Mesenchymal stem cell (in vitro differentiated cells and primary cell): ENCODE measurements around the gene TINAGL1.

Experiments
- DNase-seq: peaks from one replicate; pipeline ENCODE4 v3.0.0-alpha.2; 2013
- H2AFZ ChIP-seq: one replicate; pipeline ENCODE4 v1.6.1; 2013; ENCODE audit warnings: low read depth, mild to moderate bottlenecking, control low read depth, inconsistent platforms, low read length, moderate library complexity
- H2AK5ac ChIP-seq: 2 replicates; pipeline ENCODE4 v1.6.1; 2013; ENCODE audit warnings: low read length, moderate library complexity, mild to moderate bottlenecking, inconsistent platforms; ENCODE audit not compliant: severe bottlenecking
- H2BK120ac ChIP-seq: one replicate; pipeline ENCODE4 v1.6.1; 2013; ENCODE audit warnings: low read depth, mild to moderate bottlenecking, inconsistent platforms, low read length, moderate library complexity
- H2BK12ac ChIP-seq, 2 experiments: one replicate each; pipeline ENCODE4 v1.6.1; 2013; ENCODE audit warnings: inconsistent platforms in 2 of 2, low read length in 2 of 2, mild to moderate bottlenecking in 2 of 2, moderate library complexity in 2 of 2, control low read depth in 1 of 2
- H2BK15ac ChIP-seq: one replicate; pipeline ENCODE4 v1.6.1; 2013; ENCODE audit warnings: mild to moderate bottlenecking, low read depth, inconsistent platforms; ENCODE audit not compliant: poor library complexity, severe bottlenecking
- H2BK5ac ChIP-seq: 2 replicates; pipeline ENCODE4 v1.6.1; 2013; ENCODE audit warnings: low read depth, mild to moderate bottlenecking, low read length, control low read depth, inconsistent platforms; ENCODE audit not compliant: poor library complexity, severe bottlenecking
- H3K14ac ChIP-seq, 2 experiments: one replicate each; pipeline ENCODE4 v1.6.1; 2013; ENCODE audit warnings: inconsistent platforms in 2 of 2, low read length in 2 of 2, control low read depth in 1 of 2, mild to moderate bottlenecking in 1 of 2, moderate library complexity in 1 of 2
- H3K18ac ChIP-seq, 2 experiments: one replicate each; pipeline ENCODE4 v1.6.1; 2013; ENCODE audit warnings: inconsistent platforms in 2 of 2, low read length in 2 of 2, control low read depth in 1 of 2, low read depth in 1 of 2, mild to moderate bottlenecking in 1 of 2
- H3K23ac ChIP-seq, 2 experiments: one replicate each; pipeline ENCODE4 v1.6.1; 2013; ENCODE audit warnings: inconsistent platforms in 2 of 2, low read length in 2 of 2, mild to moderate bottlenecking in 2 of 2, moderate library complexity in 2 of 2, control low read depth in 1 of 2
- H3K27ac ChIP-seq: 2 replicates; pipeline ENCODE4 v1.5.1; 2013; ENCODE audit warnings: mild to moderate bottlenecking, moderate library complexity, low read length, control low read depth, inconsistent platforms; ENCODE audit not compliant: poor library complexity, severe bottlenecking
- H3K27me3 ChIP-seq, 2 experiments: 2 replicates each; pipeline versions ENCODE4 v1.6.1 to v1.7.0; 2013; ENCODE audit warnings: low read length in 2 of 2, mild to moderate bottlenecking in 2 of 2, moderate library complexity in 2 of 2, control low read depth in 1 of 2, inconsistent platforms in 1 of 2; ENCODE audit not compliant: control insufficient read depth in 1 of 2, insufficient read depth in 1 of 2
- H3K36me3 ChIP-seq, 2 experiments: 2 replicates each; pipeline versions ENCODE4 v1.6.1 to v1.7.0; 2013; ENCODE audit warnings: low read length in 2 of 2, control low read depth in 1 of 2, inconsistent platforms in 1 of 2, low read depth in 1 of 2, mild to moderate bottlenecking in 1 of 2; ENCODE audit not compliant: insufficient read depth in 2 of 2, control insufficient read depth in 1 of 2
- H3K4ac ChIP-seq, 2 experiments: one replicate each; pipeline ENCODE4 v1.6.1; 2013; ENCODE audit warnings: inconsistent platforms in 2 of 2, low read length in 2 of 2, mild to moderate bottlenecking in 2 of 2, moderate library complexity in 2 of 2, control low read depth in 1 of 2, low read depth in 1 of 2
- H3K4me1 ChIP-seq: 2 replicates; pipeline ENCODE4 v1.6.1; 2013; ENCODE audit warnings: low read depth, low read length, control low read depth; ENCODE audit not compliant: control insufficient read depth, insufficient read depth
- H3K4me2 ChIP-seq: 2 replicates; pipeline ENCODE4 v1.6.1; 2013; ENCODE audit warnings: low read length, mild to moderate bottlenecking, inconsistent platforms; ENCODE audit not compliant: poor library complexity, severe bottlenecking
- H3K4me3 ChIP-seq, 2 experiments: 2 replicates each; pipeline versions ENCODE4 v1.5.1 to v1.7.0; 2013; ENCODE audit warnings: low read length in 2 of 2, mild to moderate bottlenecking in 2 of 2, control low read depth in 1 of 2, low read depth in 1 of 2; ENCODE audit not compliant: insufficient read depth in 1 of 2
- H3K79me1 ChIP-seq: replicated peaks from 2 replicates; pipeline ENCODE4 v1.6.1; 2013; ENCODE audit warnings: mild to moderate bottlenecking, control low read depth, low read length, inconsistent platforms; ENCODE audit not compliant: poor library complexity, severe bottlenecking
- H3K9ac ChIP-seq: 2 replicates; pipeline ENCODE4 v1.7.0; 2013; ENCODE audit warnings: mild to moderate bottlenecking, low read length, moderate library complexity
- H3K9me3 ChIP-seq: 2 replicates; pipeline ENCODE4 v1.7.0; 2013; ENCODE audit warnings: mild to moderate bottlenecking, low read length; ENCODE audit not compliant: control insufficient read depth
- H4K8ac ChIP-seq: one replicate; pipeline ENCODE4 v1.6.1; 2013; ENCODE audit warnings: inconsistent platforms, mild to moderate bottlenecking, low read length, moderate library complexity
- H4K91ac ChIP-seq: one replicate; pipeline ENCODE4 v1.6.1; 2013; ENCODE audit warnings: mild to moderate bottlenecking, low read length, inconsistent platforms
- WGBS: methylation state at CpG from one replicate; pipeline ENCODE4 v1.1.7; 2013; ENCODE audit warnings: mixed read lengths; 5-methylcytosine and 5-hydroxymethylcytosine counted together

Gene TINAGL1

DNA sequence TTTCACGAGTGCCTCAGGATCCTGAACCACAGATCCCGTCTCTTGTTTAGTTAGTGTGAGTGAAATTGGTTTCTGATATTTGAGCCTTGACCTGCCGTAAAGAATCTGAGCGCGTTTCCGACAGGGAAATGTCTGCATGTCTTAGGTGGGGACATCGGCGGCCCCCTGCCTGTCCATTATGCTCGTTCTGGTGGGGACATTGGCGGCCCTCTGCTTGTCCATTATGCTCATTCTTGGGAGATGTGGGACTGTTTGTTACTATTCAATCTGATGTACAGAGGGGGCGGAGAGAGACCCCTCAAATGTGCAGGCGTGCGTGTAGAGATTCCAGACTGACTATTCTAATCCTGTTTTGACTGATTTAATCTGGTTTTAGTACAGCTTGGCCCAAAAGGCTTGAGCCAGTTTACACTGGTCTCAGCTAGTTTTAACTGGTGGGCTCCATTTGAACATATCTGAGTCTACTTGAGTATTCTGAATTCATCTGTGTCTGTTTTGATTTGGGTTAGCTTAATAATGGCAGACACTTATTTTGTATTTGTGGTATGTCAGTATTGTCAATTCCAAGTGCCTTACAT lies 6.6 kb upstream of the TINAGL1 start:
- H4K91ac ChIP-seq = no peak overlapping the region
- no peak overlapping the region for H3K27ac ChIP-seq
- H3K9me3 ChIP-seq = no peaks in the 10 kb centered on the region
- H2AK5ac ChIP-seq = peak overlapping the region; percentile 59
- no peaks in the 10 kb centered on the region for H3K27me3 ChIP-seq
- no peak overlapping the region for H3K23ac ChIP-seq
- no peak overlapping the region for H2BK120ac ChIP-seq
- H3K4me2 ChIP-seq = no peak overlapping the region
- no peak overlapping the region for H2BK15ac ChIP-seq
- no peaks in the 10 kb centered on the region for H3K36me3 ChIP-seq
- H2BK5ac ChIP-seq = no peak overlapping the region
- no peak overlapping the region for H3K9ac ChIP-seq
- H2AFZ ChIP-seq = no peak overlapping the region
- no peak overlapping the region for H3K4me3 ChIP-seq
- no peak overlapping the region for H4K8ac ChIP-seq
- H3K4me1 ChIP-seq = peaks cover 32% of the 10 kb centered on the region
- no peaks in the 10 kb centered on the region for H3K79me1 ChIP-seq
- no peak overlapping the region for H2BK12ac ChIP-seq
- no peak for DNase-seq
- no peak overlapping the region for H3K14ac ChIP-seq
- H3K18ac ChIP-seq = no peak overlapping the region
- H3K4ac ChIP-seq = no peak overlapping the region
- WGBS = 95% methylated on average over 13 of the region's 13 CpGs

DNA sequence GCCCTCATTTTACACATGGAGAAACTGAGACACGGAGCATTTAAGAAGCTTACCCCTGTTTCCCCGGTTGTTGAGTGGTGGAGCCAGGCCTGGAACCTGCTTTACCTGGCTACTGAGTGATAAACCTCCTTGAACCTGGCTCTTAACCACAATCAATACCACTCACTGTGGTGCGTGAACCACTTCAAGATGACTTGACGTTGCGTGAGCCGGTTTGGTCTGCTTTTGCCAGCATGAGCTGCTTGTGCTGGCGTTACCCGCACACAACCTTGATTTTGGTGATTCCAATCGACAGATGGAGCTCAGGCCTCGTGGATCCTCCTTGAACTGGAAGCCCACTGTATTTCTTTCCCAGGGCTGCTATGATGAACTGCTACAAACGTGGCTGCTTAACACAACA lies 6.1 kb upstream of the TINAGL1 start:
- H3K9ac ChIP-seq = no peak overlapping the region
- no peak overlapping the region for H3K4me3 ChIP-seq
- H2BK15ac ChIP-seq = no peak overlapping the region
- H2AK5ac ChIP-seq = peak overlapping the region; percentile 12
- H3K14ac ChIP-seq = no peak overlapping the region
- no peaks in the 10 kb centered on the region for H3K36me3 ChIP-seq
- H2BK12ac ChIP-seq = peak overlapping the region in 1 of 2 experiments; percentile 28
- WGBS = 93% methylated on average over 11 of the region's 11 CpGs
- peaks cover 37% of the 10 kb centered on the region for H3K4me1 ChIP-seq
- H2BK5ac ChIP-seq = no peak overlapping the region
- no peak overlapping the region for H2AFZ ChIP-seq
- no peak overlapping the region for H3K18ac ChIP-seq
- H3K79me1 ChIP-seq = no peaks in the 10 kb centered on the region
- no peak for DNase-seq
- H3K23ac ChIP-seq = no peak overlapping the region
- no peaks in the 10 kb centered on the region for H3K9me3 ChIP-seq
- no peak overlapping the region for H3K27ac ChIP-seq
- H3K27me3 ChIP-seq = no peaks in the 10 kb centered on the region
- H3K4me2 ChIP-seq = no peak overlapping the region
- H4K91ac ChIP-seq = no peak overlapping the region
- no peak overlapping the region for H3K4ac ChIP-seq
- H2BK120ac ChIP-seq = no peak overlapping the region
- no peak overlapping the region for H4K8ac ChIP-seq

DNA sequence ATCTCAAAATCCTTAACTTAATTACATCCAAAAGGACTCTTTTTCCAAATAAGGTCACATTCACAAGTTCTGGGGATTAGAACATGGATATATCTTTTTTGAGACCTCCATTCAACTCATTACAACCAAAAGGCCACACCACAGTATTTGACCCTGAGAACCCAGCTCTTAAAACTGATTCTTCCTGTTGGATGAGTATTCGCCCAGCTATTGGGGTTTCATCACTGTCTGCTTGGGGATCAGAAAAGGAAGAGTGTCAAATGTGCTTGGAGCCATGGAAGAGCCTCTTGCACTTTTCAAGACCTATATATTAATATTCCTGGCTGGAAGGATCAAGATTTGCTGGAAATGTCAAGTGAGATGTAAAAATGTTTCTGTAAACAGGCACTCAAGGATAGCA lies 5.4 kb upstream of the TINAGL1 start:
- Histone ChIP-seq H2AK5ac (no peak overlapping the region), H3K18ac (no peak overlapping the region), H3K9ac (no peak overlapping the region), H3K4me1 (peaks cover 43% of the 10 kb centered on the region), H3K27ac (no peak overlapping the region), H3K9me3 (no peaks in the 10 kb centered on the region), H3K27me3 (no peaks in the 10 kb centered on the region), H2BK15ac (no peak overlapping the region), H3K36me3 (no peaks in the 10 kb centered on the region), H3K4me2 (no peak overlapping the region), H3K23ac (no peak overlapping the region), H3K4me3 (no peak overlapping the region), H4K8ac (no peak overlapping the region), H2BK12ac (no peak overlapping the region), H2BK5ac (no peak overlapping the region), H3K14ac (no peak overlapping the region), H3K79me1 (no peaks in the 10 kb centered on the region), H2BK120ac (no peak overlapping the region), H3K4ac (no peak overlapping the region), H4K91ac (no peak overlapping the region), H2AFZ (no peak overlapping the region)
- peak; percentile 39 for DNase-seq
- WGBS = 67% methylated on average over 1 of the region's 1 CpG

DNA sequence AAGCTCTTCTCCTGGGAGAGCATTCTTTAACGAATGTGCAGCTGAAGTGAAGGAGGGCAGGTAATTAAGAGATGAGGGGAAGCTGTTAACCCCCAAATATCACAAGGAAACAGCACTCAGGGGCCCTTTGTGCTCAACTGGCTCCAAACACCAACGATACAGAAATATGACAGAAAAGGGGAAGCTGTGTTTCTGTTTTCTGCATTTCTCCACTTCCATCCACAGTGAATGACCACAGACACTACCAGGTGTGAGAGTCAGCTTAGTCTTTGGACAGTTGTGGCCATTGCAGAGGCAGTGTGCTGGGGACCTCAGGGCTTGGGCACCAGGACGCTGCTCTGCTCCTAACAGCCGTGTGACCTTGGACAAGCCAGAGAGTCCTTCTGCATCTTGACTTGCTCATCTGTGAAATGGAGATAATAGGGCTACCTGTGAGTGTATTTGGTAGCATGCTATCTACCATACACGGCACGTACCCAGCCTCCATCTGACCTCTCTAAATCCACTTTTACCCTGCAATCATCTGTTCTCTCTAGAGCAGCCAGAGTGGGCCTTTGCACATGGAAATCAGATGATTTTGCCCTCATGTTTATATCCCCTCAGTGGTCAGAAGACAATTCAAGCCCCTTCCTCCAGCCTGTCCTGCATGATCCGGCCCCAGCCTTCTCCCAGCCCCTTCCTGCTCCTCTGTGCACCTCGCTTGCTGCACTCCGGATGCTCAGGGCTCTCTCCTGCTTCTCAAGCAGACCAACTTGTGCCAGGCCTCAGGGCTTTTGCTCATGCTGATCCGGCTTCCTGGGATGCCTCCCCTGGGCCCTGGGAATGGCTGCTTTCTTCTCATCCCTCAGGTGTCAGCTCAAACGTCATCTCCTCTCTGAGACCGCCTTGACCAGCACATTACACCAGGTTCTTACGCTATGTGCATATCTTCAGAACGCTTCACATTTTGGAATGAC lies 4.7 kb upstream of the TINAGL1 start:
- peaks cover 50% of the 10 kb centered on the region for H3K4me1 ChIP-seq
- H3K4me2 ChIP-seq = no peak overlapping the region
- H2BK12ac ChIP-seq = peak overlapping the region in 1 of 2 experiments; percentile 18
- H2BK120ac ChIP-seq = no peak overlapping the region
- WGBS = 77% methylated on average over 9 of the region's 14 CpGs
- no peak overlapping the region for H2BK5ac ChIP-seq
- H3K18ac ChIP-seq = no peak overlapping the region
- no peak for DNase-seq
- no peak overlapping the region for H4K8ac ChIP-seq
- peaks cover 0 to 3% of the 10 kb centered on the region in 2 experiments for H3K27me3 ChIP-seq
- H3K27ac ChIP-seq = no peak overlapping the region
- no peak overlapping the region for H3K14ac ChIP-seq
- no peak overlapping the region for H3K23ac ChIP-seq
- no peak overlapping the region for H3K4ac ChIP-seq
- H3K36me3 ChIP-seq = no peaks in the 10 kb centered on the region
- H3K79me1 ChIP-seq = no peaks in the 10 kb centered on the region
- H2BK15ac ChIP-seq = no peak overlapping the region
- H3K9me3 ChIP-seq = no peaks in the 10 kb centered on the region
- no peak overlapping the region for H3K9ac ChIP-seq
- H2AFZ ChIP-seq = no peak overlapping the region
- H3K4me3 ChIP-seq = no peak overlapping the region
- H2AK5ac ChIP-seq = peak overlapping the region; percentile 78
- no peak overlapping the region for H4K91ac ChIP-seq
